NCI-H2029 treated with DMSO at 0.1 percent for 48 hours (cell line): ENCODE results near the gene IQCE.
"Not testable (repeated sequence)": the region's sequence is repeated elsewhere in the genome, so short reads cannot be mapped to it uniquely, and the experiment has no call there.

ENCODE experiments used
- DNase-seq: peaks from one replicate; lab custom pipeline; 2025; lab: John Stamatoyannopoulos, UW

IQCE gene

DNA sequence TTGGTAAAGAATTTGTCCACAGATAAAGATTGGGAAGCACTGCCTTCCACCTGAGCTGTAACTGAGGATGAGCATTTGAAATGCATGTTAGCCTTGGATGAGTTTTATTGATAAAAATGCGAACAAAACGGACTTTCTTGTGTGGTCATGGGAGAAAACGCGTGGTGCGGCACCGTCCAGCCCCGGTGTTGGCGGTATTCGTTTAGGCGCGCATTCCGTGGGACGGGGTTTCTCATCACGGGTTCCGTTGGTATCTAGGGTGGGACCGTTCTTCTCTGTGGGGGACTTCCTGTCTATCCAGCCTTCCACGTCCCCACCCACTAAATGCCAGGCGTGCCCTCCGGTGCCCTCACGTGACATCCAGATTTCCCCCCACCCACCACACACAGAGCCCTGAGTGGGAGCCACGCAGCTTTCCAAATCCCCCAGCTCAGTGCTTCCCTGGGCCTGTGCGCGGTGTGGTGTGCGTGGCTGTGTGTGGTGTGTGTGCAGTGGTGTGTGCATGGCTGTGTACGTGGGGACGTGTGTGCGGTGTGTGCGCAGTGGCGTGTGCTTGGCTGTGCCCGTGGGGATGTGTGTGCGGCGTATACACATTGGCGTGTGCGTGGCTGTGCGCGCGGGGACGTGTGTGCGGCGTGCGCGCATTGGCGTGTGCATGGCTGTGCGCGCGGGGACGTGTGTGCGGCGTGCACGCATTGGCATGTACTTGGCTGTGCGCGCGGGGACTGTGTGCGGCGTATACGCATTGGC lies 18.1 kb downstream of the IQCE start:
- no peak for DNase-seq

DNA sequence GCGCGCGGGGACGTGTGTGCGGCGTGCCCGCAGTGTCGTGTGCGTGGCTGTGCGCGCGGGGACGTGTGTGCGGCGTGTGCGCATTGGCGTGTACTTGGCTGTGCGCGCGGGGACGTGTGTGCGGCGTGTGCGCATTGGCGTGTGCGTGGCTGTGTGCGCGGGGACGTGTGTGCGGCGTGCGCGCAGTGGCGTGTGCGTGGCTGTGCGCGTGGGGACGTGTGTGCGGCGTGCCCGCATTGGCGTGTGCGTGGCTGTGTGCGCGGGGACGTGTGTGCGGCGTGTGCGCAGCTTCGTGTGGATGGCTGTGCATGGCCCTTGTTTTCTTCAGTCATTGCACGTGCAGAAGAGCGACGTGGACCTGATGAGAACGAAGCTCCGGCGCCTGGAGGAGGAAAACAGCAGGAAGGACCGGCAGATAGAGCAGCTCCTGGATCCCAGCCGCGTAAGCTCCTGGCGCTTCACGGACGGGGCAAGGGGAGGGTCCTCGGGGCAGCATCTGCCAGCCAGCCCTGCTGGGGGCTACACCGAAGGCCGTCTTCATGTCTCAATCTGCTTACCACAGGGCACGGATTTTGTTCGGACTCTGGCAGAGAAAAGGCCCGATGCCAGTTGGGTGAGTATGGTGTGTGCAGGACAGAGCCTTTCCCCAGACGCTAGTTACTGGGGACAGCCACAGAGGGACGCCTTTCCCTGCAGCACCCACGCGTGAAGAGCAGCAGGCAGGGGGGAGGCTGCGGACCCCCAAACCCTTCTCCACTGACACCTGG lies 19.3 kb downstream of the IQCE start:
- no peak for DNase-seq

DNA sequence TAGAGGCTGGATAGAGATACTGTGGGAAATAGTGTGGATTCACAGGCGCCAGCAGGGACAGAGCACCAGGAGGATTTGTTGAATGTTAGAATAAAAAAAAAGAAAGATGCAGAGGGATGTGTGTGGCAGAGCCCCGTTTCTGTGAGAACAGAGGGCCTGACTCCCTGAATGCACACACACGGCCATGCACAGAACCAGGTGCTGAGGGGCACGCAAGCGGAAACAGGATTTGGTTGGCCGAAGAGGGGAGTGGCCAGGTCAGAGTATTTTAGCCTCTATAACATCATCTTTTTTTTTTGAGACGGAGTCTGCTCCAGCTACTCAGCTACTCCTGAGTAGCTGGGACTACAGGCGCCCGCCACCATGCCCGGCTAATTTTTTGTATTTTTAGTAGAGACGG lies 21.9 kb downstream of the IQCE start:
- no peak for DNase-seq

DNA sequence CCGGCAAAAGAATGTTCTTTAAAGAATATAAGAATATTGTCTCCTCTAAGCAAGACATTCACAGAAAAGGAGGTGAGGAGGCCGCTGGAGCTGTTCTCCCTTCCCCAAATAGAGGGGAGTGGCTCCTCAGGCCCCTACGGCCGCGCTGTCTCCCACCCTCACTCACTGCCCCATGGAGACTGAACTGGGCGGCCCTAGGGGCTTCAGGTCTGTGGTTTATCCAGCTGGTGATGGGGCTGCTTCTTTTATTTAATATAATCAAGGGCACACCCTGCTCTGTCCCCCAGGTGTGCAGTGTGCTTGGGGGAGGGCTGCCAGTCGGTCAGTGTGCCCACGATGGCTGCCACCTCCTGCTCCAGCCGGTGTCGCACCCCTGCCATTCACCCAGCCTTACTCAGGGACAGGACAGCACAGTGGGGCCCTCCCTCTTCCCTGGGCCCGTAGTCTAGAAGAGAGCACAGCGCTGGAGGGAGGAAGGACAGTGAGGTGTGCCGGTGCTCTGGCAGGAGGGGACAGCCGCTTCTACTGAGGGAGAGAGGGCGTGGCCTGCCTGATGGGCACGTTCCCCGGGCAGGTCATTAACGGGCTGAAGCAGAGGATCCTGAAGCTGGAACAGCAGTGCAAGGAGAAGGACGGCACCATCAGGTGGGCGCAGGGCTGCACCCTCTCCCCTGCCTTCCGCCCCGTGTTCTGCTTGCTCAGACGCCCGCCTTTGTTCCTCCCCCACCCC lies 23.4 kb downstream of the IQCE start:
- no peak for DNase-seq

DNA sequence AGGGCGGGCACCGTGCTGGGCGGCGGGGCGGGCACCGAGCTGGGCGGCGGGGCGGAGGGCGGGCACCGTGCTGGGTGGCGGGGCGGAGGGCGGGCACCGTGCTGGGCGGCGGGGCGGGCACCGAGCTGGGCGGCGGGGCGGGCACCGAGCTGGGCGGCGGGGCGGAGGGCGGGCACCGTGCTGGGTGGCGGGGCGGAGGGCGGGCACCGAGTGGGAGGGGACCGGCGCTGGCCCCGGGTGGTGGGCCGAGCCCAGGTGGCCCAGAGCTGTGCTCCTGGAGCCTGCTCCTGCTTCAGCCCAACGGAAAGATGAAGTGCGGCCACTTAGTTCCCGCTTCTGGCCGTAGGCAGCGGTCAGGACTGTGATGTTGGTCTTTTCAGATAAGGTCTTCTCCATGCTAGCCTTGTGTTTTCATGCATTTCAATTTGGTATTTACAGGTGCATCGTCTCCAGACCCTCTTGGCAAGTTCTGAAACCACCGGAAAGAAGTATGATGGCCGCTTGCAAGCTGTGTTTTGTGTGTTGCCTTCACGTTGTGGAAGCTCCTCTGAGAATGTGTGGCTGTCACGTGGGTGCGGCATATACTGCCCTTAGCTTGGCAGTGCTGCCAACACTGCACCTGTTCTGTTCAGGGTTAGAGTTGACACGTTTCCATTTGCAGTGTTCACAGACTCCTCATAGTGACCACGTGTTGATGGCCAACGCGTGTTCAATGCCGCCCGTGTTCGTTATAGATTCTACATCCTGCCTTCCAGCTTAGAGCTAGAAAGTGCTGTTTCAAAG lies 25.2 kb downstream of the IQCE start:
- DNase-seq: no peak

DNA sequence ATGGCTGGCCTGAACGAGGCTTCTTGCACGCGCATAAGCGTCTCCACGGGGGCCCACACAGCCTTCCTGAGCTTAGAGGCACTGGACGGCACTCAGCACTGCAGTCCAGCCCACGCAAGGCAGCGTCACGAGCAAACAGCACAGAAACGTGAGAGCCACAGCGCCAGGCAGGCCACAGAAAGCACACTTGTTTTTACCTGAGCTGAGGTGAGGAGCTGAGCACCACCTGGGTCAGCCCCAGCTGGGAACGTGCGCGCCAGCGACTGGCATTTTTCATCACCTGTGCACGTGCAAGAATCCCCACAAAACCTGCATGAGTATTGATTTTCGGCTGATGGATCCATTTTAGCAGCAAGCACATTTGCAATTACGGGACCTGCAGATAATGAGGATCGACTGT lies 26.7 kb downstream of the IQCE start:
- no peak for DNase-seq

DNA sequence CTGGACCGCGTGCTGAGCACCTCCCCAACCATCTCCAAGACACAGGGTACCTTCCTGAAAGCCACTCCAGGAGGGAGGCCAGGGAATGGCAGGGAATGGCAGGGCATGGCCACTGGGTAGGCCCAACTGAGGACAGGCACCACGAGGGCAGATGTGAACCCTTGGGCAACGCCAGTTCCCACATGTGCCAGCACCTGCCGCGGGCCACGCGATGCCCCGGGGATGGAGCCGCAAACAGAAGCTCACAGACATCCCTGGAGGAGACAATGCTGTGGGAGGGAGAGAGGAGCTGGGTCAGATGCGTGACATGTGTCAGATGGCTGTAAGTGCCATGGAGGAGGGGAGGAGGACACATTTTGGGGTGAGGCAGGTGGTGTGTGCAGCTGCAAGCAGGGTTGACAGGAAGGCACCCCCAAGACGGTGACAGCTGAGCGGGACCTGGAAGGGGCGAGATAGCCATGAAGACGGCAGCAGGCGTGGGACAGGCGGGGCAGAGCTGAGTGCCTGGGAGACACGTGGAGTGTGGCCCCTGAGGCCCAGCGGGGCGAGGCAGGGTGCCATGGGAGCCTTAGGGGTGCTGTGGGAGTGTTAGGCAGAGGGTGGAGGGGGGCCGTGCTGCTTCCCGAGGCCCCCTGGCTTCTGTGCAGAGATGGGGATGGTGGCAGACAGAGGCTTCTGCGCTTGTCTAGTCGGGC lies 27.7 kb downstream of the IQCE start:
- no peak for DNase-seq

DNA sequence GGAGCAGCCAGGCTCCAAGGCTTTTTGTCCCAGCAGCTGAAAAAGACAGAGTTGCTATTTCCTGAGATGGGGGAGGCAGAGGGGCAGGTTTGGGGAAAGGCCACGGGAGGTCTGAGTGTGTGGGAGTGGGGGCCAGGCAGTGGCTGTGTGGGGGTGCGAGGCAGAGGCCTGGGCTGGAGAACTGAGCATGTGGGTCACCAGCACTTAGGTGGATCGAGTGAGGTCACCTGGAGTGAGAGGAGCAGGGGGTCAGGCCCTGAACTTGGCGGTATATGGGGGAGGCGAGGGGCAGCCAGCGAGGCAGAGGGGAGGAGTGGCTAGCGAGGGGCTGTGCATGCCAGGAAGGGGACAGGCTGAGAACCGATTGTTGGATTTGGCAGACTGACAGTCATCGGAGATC lies 28.4 kb downstream of the IQCE start:
- DNase-seq: no peak

DNA sequence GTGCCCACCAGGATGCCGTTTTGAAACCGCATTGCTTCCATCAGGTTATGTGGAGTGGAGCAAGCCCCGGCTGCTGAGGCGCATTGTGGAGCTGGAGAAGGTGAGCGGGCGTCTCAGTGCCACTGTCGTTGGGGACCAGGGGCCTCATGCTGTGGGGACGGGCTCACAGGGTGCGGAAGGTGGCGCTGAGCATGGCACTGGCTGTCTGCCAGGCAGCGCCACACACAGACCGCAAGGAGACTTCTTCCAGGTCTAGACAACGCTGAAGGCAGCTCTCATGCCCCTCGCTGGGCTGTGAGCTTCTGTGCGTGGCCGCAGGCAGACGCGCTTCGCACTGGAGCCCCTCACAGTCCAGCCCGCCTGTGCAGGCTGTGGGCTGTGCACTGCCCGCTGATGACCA lies 29.0 kb downstream of the IQCE start:
- no peak for DNase-seq

DNA sequence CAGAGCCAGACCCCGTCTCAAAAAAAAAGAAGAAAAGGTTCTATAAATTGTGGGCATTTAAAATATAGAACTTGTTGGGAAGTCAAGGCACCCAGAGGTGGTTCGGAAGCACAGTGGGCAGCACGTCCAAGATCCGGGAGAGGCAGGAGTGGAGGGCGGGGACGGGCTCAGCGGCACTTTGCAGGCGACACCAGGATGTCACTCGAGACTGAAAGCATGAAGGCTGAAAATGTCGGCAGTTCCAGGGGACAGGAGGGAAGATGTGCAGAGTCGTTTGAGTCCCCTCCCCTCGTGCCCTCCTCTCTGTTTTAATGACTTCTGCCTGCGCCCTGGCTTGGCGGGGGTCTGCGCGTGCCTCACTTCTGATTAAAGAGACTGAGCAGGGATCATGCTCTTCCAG lies 30.6 kb downstream of the IQCE start:
- DNase-seq: no peak

DNA sequence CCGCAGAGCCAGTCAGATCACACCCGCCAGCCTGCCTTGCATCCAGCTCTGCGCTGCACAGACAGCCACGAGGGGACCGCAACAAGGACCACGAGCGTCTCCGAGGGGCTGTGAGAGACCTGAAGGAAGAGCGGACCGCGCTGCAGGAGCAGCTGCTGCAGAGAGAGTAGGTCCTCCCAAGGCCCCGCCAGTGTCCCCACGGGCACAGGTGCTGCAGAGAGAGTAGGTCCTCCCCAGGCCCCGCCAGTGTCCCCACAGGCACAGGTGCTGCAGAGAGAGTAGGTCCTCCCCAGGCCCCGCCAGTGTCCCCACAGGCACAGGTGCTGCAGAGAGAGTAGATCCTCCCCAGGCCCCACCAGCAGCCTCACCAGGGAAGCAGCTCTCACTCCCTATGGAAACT lies 31.2 kb downstream of the IQCE start:
- not testable (repeated sequence) for DNase-seq

DNA sequence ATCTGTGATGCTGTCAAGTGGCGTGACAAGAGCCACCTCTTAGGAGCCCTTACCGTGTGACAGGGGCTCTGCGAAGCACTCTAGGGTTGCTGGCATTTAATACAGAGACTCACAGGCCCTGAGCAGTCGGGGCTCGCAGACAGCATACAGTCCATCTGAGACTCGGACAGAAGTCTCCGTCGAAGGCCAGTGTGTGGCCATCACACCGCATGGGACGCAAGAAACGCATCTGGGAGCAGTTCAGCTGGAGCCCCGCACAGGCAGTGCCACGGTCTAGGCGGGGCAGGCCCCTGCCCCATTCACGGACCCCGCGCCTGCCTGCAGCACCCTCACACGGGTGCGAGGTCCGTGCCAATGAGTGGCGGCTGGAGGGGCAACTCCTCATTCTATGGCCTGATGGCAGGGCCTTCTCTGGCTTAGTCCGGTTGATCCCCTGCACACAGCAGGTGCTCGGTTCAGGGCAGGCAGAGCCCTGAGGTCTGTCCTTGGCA lies 33.6 kb downstream of the IQCE start:
- DNase-seq: no peak

DNA sequence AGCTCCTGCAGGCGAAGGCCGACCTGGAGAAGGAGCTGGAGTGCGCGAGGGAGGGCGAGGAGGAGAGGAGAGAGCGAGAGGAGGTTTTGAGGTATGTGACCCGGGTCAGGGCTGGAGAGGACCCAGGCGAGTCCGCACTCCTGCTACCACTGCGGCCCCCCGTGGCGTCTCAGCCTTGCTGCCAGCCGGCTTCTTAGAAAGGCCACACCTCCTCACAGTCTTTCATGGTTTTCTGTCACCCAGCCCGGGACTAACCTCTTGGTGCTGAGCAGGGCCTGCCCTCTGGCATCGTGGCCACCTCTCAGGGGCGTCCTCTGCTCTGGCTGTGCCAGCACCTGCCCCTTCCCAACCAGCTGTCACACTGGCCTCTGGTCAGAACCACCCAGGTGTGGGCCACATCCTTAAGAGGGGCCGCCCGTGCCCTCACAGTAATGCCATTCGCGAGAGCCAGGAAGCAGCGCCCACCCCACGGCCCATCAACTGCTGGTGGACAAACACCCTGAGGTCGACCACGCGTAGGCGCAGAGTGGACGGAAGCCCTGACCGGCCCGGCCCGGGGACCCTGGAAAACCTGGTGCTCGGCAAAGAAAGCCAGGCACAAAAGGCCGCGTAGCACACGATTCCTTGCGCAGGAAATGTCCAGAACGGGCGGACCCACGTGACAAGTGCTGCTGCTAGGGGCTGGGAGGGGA lies 34.4 kb downstream of the IQCE start:
- no peak for DNase-seq

DNA sequence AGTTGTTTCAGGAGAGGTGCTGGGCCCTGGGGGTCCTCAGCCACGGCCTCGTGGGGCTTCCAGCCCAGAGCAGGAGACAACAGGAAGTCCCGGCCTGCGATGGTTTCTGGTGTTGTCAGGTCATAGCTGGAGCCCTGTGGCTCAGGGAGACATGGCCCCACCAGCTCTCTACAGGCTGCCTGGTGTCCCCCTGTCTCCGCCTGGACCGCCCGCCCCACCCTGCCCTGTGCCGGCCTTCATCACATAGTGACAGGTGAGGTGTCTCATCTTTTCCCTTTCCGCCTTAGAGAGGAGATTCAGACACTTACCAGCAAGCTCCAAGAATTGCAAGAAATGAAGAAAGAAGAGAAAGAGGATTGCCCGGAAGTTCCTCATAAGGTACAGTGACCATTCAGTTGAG lies 35.8 kb downstream of the IQCE start:
- DNase-seq: no peak

DNA sequence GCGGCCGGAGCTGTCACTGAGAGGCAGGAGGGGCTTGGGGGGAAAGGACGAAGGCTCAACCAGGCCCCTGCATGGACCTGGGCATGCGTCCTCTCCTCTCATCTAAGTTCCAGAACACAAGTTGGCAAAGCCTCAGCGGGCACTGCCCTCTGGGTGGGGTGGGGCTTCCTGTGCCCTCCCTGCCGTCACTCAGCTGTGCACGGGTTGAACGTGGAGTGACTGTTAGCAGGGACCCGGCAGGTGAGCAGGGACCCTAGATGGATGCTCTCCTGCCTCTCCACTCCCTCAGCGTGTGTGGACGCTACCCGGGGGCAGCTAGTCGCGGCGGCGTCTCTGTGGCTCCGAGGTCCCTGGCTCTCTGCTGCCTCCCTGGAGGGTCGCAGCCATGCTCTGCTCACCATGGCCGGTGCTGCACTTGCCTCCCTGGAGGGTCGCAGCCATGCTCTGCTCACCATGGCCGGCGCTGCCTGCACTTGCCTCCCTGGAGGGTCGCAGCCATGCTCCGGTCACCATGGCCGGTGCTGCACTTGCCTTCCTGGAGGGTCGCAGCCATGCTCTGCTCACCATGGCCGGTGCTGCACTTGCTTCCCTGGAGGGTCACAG lies 36.6 kb downstream of the IQCE start:
- DNase-seq: no peak

DNA sequence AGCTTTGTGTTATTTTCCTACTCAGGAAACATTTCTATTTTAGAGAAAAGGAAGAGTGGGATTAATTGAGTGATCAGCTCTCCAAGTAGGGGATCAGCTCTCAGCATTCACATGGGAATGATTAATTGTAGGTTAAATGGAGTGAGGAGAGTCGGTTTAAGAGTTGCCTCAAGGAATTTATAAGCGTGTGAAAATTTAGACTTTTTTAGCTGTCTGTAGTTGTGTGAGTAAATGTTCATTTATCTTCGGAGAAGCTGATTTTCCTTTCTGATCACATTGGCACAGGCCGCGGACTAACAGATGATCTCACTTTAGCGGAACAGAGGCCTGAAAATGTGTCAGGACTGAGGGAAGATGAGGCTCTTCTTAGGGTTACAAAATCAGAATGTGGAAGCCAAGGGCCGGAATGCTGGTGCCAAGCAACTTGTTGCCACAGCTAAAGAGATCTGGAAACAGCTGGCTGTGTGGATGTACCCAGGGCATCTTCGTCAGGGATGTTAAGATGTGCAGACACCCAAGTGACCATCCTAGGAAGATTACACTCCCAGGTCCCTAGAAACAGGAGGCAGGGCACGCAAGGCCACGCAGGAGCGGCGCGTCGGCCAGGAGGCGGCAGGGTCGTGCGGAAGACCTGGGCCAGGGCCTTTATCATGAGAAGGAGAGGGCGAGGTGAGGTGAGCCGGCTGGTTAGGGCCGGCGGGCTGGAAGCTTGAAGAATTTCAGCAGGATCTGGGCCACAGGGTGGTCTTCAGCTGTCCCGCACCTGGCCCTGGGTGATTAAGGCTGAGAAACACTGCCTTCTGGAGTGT lies 37.9 kb downstream of the IQCE start:
- no peak for DNase-seq

DNA sequence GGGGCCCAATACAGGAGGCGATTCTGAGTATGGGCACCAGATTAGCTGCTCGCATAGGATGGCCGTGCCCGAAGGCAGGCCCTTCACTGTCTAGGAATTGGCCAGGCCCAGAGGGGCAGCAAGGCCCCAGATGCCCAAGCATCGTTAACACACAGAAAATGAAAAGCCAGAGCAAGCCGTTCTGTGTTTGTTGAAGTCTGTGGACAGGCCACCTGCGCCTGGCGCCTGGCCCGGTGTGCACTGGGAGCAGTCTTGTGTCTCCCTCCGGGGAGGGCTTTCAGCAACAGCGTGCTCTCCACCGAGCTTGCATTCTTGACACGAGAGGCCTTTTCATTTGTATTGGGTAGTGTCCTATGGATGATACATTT lies 38.5 kb downstream of the IQCE start:
- DNase-seq: no peak

DNA sequence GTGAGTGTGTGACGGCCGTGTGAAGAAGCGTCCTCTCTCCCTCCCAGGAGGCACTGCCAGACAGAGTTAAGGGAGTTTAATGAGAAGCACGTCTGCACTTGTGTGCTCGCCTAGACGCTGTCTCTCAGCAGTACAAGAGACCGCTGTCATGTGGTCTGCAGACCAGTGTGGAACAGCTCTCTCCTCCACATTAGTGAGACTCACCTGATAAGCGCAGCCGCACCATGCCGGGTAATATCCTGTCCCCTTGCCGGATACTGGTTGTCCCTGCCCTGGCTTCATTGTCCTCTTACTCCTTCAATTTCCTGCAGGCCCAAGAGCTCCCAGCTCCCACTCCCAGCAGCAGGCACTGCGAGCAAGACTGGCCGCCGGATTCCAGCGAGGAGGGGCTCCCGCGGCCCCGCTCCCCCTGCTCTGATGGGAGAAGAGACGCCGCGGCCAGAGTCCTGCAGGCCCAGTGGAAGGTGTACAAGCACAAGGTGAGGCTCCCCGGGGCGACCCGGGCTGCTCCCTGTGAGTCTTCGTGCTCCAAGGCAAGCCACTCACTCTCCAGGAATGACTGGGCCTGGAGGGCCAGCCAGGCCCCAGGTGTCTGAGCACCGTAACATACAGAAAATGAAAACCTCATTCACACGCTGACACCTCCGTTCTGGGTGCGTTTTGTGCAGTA lies 39.5 kb downstream of the IQCE start:
- DNase-seq: no peak

DNA sequence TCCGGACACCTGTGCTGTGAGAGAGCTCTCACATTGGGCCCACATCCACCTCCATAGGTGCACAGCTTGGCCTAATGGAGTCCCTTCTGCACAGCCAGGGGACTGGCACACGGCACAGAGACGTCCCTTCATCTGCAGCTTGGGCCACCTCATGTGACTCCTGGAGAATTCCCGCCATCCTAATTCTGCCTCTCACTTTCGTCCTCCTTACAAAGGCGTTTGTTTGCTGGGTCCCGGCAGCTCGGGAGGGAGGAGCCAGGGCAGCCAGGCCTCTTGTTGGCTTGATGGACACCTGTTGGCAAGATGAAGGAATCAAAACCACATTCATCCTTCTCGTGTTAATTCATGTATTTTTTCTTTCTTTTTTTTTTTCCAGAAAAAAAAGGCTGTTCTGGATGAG lies 42.3 kb downstream of the IQCE start:
- no peak for DNase-seq
